SK-N-SH (cell line): Measurements from ENCODE around the gene CLTCL1.

Experiments
- CTCF ChIP-seq: fragments of 200-600 bp; sonication (generic); IDR thresholded peaks from 2 replicates; pipeline ENCODE4 v1.6.1; 2017; ENCODE audit warnings: antibody characterized with exemption, mild to moderate bottlenecking, moderate library complexity
- GATA2 ChIP-seq: sonication (generic); formaldehyde crosslinking; IDR thresholded peaks from 2 replicates; pipeline ENCODE4 v1.5.0; 2020; ENCODE audit warnings: mild to moderate bottlenecking, missing genetic modification reagents
- NRF1 ChIP-seq: IDR thresholded peaks from 2 replicates; pipeline ENCODE4 v1.6.1; 2012; ENCODE audit warnings: low read depth, mild to moderate bottlenecking, low read length

- TF ChIP-seq CTCF = no peak
- TF ChIP-seq GATA2 (CRISPR knock-in tag) = no peak
- no peak for TF ChIP-seq NRF1
Observed at GRCh38 chr22:19207884-19208283, 83.6 kb downstream of the CLTCL1 start.
